GM19035 (cell line): ENCODE measurements around the gene SHKBP1.

Source experiments
- ATAC-seq: cut with Tn5 transposase; IDR thresholded peaks from one replicate; pipeline ENCODE4 v1.9.1; 2021; ENCODE audit not compliant: unreplicated experiment

The SHKBP1 gene

DNA sequence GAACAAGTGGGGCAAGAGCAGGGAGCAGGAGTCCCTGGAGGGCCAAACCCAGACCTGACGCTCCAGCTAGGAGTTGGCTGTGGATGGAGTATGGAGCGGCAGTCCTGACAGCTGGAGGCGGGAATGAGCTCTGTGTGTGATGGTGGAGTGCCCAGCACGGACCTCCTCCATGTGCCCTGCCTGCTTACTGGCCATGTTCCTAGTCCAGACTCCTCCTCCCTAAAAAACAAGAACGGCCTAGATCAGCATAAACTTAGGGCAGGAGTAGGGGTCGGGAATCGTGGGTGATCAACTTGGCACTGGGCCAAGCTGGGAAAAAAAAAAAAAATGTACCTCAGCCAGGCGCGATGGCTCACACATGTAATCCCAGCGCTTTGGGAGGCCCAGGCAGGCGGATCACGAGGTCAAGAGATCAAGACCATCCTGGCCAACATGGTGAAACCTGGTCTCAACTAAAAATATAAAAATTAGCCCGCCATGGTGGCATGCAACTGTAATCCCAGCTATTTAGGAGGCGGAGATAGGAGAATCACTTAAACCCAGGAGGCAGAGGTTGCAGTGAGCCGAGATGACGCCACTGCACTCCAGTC is 54.0 kb downstream of the SHKBP1 start:
- no peak for ATAC-seq

DNA sequence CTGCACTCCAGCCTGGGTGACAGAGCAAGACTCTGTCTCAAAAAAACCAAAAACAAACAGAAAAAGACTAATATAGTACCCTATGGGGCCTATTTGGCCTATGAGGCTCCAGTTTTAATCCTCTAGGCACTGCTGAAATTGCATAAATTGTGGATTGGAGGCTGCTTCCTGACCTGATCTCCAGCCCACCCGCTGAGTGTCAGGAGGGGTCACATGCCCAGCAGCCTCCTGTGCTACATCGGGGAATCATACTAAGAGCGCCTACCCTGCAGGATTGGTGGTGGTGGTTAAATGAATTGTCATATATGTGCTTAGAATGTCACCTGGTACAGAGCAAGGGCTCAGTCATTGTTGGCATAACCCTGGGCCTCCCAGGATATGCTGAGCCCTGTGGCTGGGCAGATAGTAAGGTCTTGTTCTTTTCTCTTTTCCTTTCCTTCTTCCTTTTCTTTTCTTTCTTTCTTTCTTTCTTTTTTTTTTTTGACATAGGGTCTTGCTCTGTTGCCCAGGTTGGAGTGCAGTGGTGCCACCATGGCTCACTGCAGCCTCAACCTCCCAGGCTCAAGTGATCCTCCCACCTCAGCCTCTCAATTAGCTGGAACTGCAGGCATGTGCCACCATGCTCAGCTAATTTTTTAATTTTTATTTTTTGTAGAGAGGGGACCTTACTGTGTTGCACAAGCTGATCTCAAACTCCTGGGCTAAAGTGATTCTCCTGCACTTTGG is 55.8 kb downstream of the SHKBP1 start:
- no peak for ATAC-seq

DNA sequence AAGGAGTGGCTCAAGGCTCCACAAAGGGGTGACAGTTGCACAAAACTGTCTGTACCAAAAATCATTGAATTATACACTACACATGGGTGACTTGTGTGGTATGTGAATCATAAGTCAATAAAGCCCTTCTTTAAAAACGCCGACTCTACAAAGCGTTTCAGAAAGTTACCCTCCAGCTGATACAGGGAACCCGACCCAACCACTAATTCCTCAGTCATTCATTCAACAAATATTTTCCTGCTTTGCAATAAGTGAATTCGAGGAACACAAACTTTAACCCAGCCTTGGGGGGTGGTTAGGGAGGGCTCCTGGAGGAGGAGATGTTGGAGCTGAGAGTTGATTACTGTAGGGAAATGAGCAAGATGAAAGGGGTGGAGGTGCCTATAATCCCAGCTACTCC is 56.5 kb downstream of the SHKBP1 start:
- no peak for ATAC-seq

DNA sequence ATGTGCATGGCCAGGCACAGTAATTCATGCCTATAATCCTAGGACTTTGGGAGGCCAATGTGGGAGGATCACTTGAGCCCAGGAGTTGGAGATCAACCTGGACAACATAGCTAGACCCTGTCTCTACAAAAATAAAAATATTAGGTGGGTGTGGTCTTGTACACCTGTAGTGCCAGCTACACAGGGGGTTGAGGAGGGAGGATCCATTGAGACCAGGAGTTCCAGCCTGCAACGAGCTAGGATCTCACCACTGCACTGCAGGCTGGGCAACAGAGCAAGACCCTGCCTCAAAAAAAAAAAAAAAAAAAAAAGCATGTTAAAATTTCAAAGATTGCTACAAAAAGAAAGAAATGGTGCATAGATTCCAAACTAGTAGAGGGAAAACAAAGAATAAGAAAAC is 61.7 kb downstream of the SHKBP1 start:
- no peak for ATAC-seq

DNA sequence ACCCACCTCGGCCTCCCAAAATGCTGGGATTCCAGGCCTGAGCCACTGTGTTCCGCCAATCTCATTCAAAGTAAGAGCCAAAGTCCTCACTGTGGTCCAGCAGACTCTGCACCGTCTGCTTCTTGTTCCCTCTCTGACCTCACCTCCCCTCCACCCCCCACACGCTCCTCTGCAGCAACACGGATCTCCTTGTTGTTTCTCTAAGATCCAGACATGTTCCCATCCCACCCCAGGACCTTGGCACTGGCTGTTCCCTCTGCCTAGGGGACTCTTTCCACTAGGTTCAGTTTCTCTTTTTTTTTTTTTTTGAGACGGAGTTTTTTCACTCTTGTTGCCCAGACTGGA is 62.9 kb downstream of the SHKBP1 start:
- ATAC-seq: no peak

DNA sequence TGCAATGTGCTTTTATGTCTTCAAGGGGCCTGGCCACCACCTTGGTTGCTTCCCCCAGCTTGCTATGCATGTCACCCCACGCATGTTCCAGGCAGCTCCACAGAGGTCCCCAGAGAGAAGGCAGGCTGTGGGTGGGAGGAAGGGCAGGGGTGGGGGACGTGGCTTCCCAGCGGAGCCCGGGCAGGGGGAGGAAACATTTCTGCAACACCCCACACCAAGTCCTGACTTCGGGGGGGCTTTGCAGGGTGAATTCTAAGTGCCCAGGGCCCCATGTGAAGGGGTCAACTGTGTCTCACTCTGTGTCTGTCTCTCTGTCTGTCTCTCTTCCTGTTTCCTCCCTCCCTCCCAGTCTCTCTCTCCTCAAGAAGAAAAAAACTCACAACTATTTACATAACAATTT is 64.1 kb downstream of the SHKBP1 start:
- ATAC-seq: no peak
